Neural progenitor cell (in vitro differentiated cells): ENCODE data around the gene ITPR3. TPM values are rescaled to one million over a fixed set of nuclear protein-coding genes. Genes with fewer than 3 reads are reported as not detected.

Experiments
- DNase-seq: peaks from one replicate; pipeline ENCODE4 v3.0.0-alpha.2; 2016; ENCODE audit warnings: low spot score
- H2AFZ ChIP-seq: fragments of 200-600 bp; sonication (generic); replicated peaks from 2 replicates; pipeline ENCODE4 v1.6.1; 2016; ENCODE audit warnings: antibody characterized with exemption
- H3F3A ChIP-seq: fragments of 200-600 bp; sonication (generic); 2 replicates; pipeline ENCODE4 v1.6.1; 2016; ENCODE audit warnings: antibody characterized with exemption, low read depth
- H3K27ac ChIP-seq: fragments of 200-600 bp; sonication (generic); 2 replicates; pipeline ENCODE4 v1.5.1; 2016; ENCODE audit warnings: mild to moderate bottlenecking
- H3K27me3 ChIP-seq: fragments of 200-600 bp; sonication (generic); 2 replicates; pipeline ENCODE4 v1.6.1; 2016; ENCODE audit warnings: mild to moderate bottlenecking, moderate library complexity
- H3K36me3 ChIP-seq: fragments of 200-600 bp; sonication (generic); 2 replicates; pipeline ENCODE4 v1.5.1; 2016
- H3K4me1 ChIP-seq: fragments of 200-600 bp; sonication (generic); 2 replicates; pipeline ENCODE4 v1.6.1; 2016; ENCODE audit warnings: mixed run types
- H3K4me2 ChIP-seq: fragments of 200-600 bp; sonication (generic); 2 replicates; pipeline ENCODE4 v1.6.1; 2016
- H3K4me3 ChIP-seq: fragments of 200-600 bp; sonication (generic); 2 replicates; pipeline ENCODE4 v1.5.1; 2016
- H3K79me2 ChIP-seq: fragments of 200-600 bp; sonication (generic); 2 replicates; pipeline ENCODE4 v1.6.1; 2016; ENCODE audit warnings: low read depth
- H3K9ac ChIP-seq: fragments of 200-600 bp; sonication (generic); 2 replicates; pipeline ENCODE4 v1.6.1; 2016
- H3K9me3 ChIP-seq: fragments of 200-600 bp; sonication (generic); 2 replicates; pipeline ENCODE4 v1.5.1; 2016; ENCODE audit warnings: low read depth
- H4K20me1 ChIP-seq: fragments of 200-600 bp; sonication (generic); 2 replicates; pipeline ENCODE4 v1.6.1; 2016; ENCODE audit warnings: low read depth
- H3K27ac Mint-ChIP-seq: 3 replicates; pipeline ENCODE4 v1.8.0; 2021; ENCODE audit warnings: mixed read lengths
- H3K27me3 Mint-ChIP-seq: 2 replicates; pipeline ENCODE4 v1.8.0; 2022; ENCODE audit warnings: low read depth, mild to moderate bottlenecking, inconsistent platforms, moderate library complexity, mixed read lengths; ENCODE audit not compliant: insufficient read depth
- H3K36me3 Mint-ChIP-seq: 3 replicates; pipeline ENCODE4 v1.8.0; 2021; ENCODE audit warnings: mixed read lengths
- H3K4me1 Mint-ChIP-seq: 3 replicates; pipeline ENCODE4 v1.8.0; 2021; ENCODE audit warnings: mixed read lengths
- H3K4me3 Mint-ChIP-seq: 3 replicates; pipeline ENCODE4 v1.8.0; 2021; ENCODE audit warnings: mild to moderate bottlenecking, moderate library complexity, mixed read lengths
- H3K9me3 Mint-ChIP-seq: 3 replicates; pipeline ENCODE4 v1.8.0; 2020; ENCODE audit warnings: mixed read lengths
- EZH2 ChIP-seq: fragments of 200-600 bp; sonication (generic); IDR thresholded peaks from 2 replicates; pipeline ENCODE4 v1.6.1; 2017; ENCODE audit warnings: antibody characterized with exemption, mild to moderate bottlenecking, moderate library complexity
- EZH2phosphoT487 ChIP-seq: fragments of 200-600 bp; sonication (generic); IDR thresholded peaks from 2 replicates; pipeline ENCODE4 v1.6.1; 2017; ENCODE audit warnings: antibody characterized with exemption
- total RNA-seq: library from RNA; depleted of rRNA; stranded (reverse); fragments of >200 nt; gene quantifications from 2 replicates; pipeline ENCODE4 v1.2.3, GENCODE V29; 2015; ENCODE audit warnings: low replicate concordance
- TF ChIP-seq, protein P1 (sequence below): fragments of 200-600 bp; sonication (generic); IDR thresholded peaks from 2 replicates; pipeline ENCODE4 v1.5.1; 2017; ENCODE audit warnings: antibody characterized with exemption, mild to moderate bottlenecking

Gene ITPR3
- total RNA-seq, 1 donor from 2014 or later = 1.5 TPM

DNA sequence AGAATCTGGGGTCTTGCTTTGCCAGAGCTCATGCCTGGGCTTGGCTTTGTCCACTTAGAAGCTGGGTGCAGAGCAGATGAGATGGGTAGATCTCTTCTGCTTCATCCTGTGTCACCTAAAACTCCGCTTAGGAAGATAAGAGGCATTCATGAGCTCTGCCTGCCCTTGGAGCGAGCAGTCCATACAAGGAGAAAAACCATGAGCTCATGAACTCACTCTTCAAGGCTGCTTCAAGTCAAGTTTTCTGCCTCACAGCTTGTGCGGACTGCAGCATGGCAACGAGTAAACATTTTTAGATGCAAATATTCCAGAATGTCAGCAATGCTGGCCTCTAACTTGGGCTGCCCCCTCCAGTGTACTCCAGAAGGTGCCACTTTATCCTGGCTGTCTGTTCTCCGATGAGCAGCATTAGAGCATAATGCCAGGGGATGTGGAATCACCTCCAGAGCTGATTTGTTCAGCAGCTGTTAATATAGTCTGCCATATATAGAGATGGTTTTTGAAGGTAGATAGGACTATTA lies 101.0 kb downstream of the ITPR3 start:
- Mint-ChIP-seq H3K4me1 (peaks cover 4% of the 10 kb centered on the region), H3K9me3 (no peaks in the 10 kb centered on the region), H3K27ac (no peak overlapping the region), H3K4me3 (no peak overlapping the region), H3K27me3 (peaks cover 2% of the 10 kb centered on the region), H3K36me3 (no peaks in the 10 kb centered on the region)
- Histone ChIP-seq H3K4me1 (no peaks in the 10 kb centered on the region), H3K36me3 (no peaks in the 10 kb centered on the region), H3F3A (no peaks in the 10 kb centered on the region), H3K27me3 (no peaks in the 10 kb centered on the region), H3K4me3 (no peak overlapping the region), H3K4me2 (no peak overlapping the region), H3K79me2 (no peaks in the 10 kb centered on the region), H3K9ac (no peak overlapping the region), H3K27ac (no peak overlapping the region), H2AFZ (no peak overlapping the region), H4K20me1 (no peaks in the 10 kb centered on the region), H3K9me3 (no peaks in the 10 kb centered on the region)
- TF ChIP-seq EZH2phosphoT487 (no peak), EZH2 (no peak)
- DNase-seq = no peak

DNA sequence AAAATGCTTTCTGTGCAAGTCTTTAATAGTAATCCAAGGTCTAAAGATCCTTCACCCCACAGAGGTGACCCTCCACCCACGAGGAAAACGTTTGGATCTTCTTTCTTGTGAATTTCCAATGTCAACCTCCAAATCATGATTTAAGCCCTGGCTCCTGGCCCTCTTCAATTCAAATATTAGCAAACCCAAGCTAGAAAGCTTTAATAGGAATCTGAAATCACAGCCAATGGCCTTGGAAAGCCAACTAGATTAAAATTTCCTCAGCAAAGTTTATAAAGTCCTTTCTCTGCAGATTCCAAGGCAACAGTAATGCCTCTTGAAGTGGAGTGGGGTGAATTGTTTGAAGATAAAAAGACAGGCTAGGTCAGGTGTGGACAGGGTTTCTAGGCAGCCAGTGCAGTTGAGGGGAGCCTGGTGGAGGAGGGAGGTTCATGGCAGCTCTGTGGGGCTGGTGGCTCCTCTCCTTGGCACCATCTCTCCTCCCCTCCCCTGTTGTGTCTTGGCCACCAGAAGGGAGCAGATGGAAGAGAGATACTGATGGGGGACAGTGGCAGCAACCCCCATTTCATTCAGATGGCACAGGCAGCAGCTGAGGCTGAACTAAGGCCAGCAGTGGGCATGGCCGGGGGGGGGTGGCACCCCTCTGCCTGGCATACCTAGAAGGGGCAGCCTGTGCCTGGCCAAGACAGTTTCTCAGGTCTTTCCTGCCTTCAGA lies 102.4 kb downstream of the ITPR3 start:
- Histone ChIP-seq H3K4me3 (no peak overlapping the region), H3K9me3 (no peaks in the 10 kb centered on the region), H4K20me1 (no peaks in the 10 kb centered on the region), H3K27ac (no peak overlapping the region), H3K9ac (no peak overlapping the region), H3K4me2 (no peak overlapping the region), H3K4me1 (no peaks in the 10 kb centered on the region), H2AFZ (no peak overlapping the region), H3F3A (no peaks in the 10 kb centered on the region), H3K36me3 (no peaks in the 10 kb centered on the region), H3K79me2 (no peaks in the 10 kb centered on the region), H3K27me3 (no peaks in the 10 kb centered on the region)
- Mint-ChIP-seq H3K9me3 (no peaks in the 10 kb centered on the region), H3K36me3 (no peaks in the 10 kb centered on the region), H3K27me3 (peaks cover 5% of the 10 kb centered on the region), H3K4me1 (peaks cover 4% of the 10 kb centered on the region), H3K27ac (no peak overlapping the region), H3K4me3 (no peak overlapping the region)
- TF ChIP-seq, protein P1, sequence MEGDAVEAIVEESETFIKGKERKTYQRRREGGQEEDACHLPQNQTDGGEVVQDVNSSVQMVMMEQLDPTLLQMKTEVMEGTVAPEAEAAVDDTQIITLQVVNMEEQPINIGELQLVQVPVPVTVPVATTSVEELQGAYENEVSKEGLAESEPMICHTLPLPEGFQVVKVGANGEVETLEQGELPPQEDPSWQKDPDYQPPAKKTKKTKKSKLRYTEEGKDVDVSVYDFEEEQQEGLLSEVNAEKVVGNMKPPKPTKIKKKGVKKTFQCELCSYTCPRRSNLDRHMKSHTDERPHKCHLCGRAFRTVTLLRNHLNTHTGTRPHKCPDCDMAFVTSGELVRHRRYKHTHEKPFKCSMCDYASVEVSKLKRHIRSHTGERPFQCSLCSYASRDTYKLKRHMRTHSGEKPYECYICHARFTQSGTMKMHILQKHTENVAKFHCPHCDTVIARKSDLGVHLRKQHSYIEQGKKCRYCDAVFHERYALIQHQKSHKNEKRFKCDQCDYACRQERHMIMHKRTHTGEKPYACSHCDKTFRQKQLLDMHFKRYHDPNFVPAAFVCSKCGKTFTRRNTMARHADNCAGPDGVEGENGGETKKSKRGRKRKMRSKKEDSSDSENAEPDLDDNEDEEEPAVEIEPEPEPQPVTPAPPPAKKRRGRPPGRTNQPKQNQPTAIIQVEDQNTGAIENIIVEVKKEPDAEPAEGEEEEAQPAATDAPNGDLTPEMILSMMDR = no peak
- TF ChIP-seq EZH2phosphoT487 (no peak), EZH2 (no peak)
- no peak for DNase-seq

DNA sequence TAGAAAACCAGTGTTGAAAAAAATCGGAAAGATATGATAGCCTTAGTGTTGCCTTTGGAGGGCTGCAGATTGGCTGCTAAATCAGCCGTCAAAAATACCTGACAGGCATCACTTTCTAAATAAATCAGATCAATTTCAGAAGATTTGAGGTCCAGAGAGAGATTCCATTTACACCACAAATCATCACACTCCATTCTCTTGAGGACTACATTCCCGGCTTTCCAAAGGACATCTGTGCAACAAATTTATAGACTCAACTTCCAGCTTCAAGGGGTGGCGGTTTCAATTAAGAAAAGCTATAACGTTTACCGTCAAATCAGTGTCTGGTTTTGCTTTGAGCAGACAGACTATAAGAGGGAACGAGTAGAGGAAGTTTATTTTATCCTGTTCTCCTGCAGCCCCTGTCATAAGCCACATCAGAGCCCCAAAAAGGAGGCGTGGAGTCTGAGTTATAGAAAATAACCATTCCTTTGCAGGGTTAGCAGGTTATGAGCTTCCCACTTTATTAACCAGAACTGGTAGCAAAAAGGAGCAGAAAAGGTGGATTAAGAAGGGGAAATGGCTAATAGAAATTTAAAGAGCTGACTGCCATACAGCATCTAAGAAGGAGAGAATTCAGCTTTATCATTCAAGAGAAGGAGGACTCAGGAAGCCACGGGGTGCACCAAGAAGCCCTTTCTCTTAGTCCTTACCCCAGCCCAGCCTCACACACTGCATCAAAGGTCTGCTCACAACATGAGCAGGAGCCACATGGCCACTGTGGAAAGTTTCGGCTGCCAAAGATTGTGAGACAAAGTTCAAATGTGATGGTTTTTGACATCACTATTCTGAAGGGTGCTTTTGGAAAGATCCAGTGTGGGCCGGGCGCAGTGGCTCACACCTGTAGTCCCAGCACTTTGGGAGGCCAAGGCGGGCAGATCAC lies 103.2 kb downstream of the ITPR3 start:
- Histone ChIP-seq H4K20me1 (no peaks in the 10 kb centered on the region), H3K79me2 (no peaks in the 10 kb centered on the region), H3K27me3 (no peaks in the 10 kb centered on the region), H3K9me3 (no peaks in the 10 kb centered on the region), H3K27ac (no peak overlapping the region), H2AFZ (no peak overlapping the region), H3K36me3 (no peaks in the 10 kb centered on the region), H3K4me2 (no peak overlapping the region), H3K9ac (no peak overlapping the region), H3K4me1 (no peaks in the 10 kb centered on the region), H3K4me3 (no peak overlapping the region), H3F3A (no peaks in the 10 kb centered on the region)
- no peak overlapping the region for H3K27ac Mint-ChIP-seq
- TF ChIP-seq EZH2phosphoT487 (no peak), EZH2 (no peak)
- TF ChIP-seq, protein P1 = no peak
- H3K4me1 Mint-ChIP-seq = peaks cover 4% of the 10 kb centered on the region
- peaks cover 4% of the 10 kb centered on the region for H3K27me3 Mint-ChIP-seq
- DNase-seq = no peak
- no peaks in the 10 kb centered on the region for H3K36me3 Mint-ChIP-seq
- no peaks in the 10 kb centered on the region for H3K9me3 Mint-ChIP-seq
- H3K4me3 Mint-ChIP-seq = no peak overlapping the region
